Karpas-422 (cell line): Measurements from ENCODE around the gene TMEM179. TPM values are rescaled to one million over a fixed set of nuclear protein-coding genes. Genes with fewer than 3 reads are reported as not detected.

Source experiments
- DNase-seq: peaks from one replicate; pipeline ENCODE4 v3.0.0-alpha.2; 2015
- H2AFZ ChIP-seq: fragments of 200-600 bp; sonication (generic); 2 replicates; pipeline ENCODE4 v1.6.1; 2014; ENCODE audit warnings: antibody characterized with exemption, low read length, mixed read lengths
- H3K27ac ChIP-seq: fragments of 200-600 bp; sonication (generic); 2 replicates; pipeline ENCODE4 v1.5.1; 2014; ENCODE audit warnings: mild to moderate bottlenecking, low read length, moderate library complexity
- H3K27me3 ChIP-seq: fragments of 200-600 bp; sonication (generic); 2 replicates; pipeline ENCODE4 v1.6.1; 2014; ENCODE audit warnings: low read length, mixed read lengths
- H3K36me3 ChIP-seq: fragments of 200-600 bp; sonication (generic); 2 replicates; pipeline ENCODE4 v1.6.1; 2014; ENCODE audit warnings: low read length, mixed read lengths; ENCODE audit not compliant: insufficient read depth
- H3K4me1 ChIP-seq: fragments of 200-600 bp; sonication (generic); 2 replicates; pipeline ENCODE4 v1.6.1; 2014; ENCODE audit warnings: mild to moderate bottlenecking, low read length, mixed read lengths
- H3K4me2 ChIP-seq: fragments of 200-600 bp; sonication (generic); 2 replicates; pipeline ENCODE4 v1.6.1; 2014; ENCODE audit warnings: low read length, low read depth, mild to moderate bottlenecking; ENCODE audit not compliant: poor library complexity, severe bottlenecking
- H3K4me3 ChIP-seq: fragments of 200-600 bp; sonication (generic); 2 replicates; pipeline ENCODE4 v1.5.1; 2014; ENCODE audit warnings: mild to moderate bottlenecking, antibody characterized with exemption, low read length, mixed read lengths
- H3K79me2 ChIP-seq: fragments of 200-600 bp; sonication (generic); 2 replicates; pipeline ENCODE4 v1.6.1; 2014; ENCODE audit warnings: mild to moderate bottlenecking, low read length, mixed read lengths
- H3K9ac ChIP-seq: fragments of 200-600 bp; sonication (generic); 2 replicates; pipeline ENCODE4 v1.6.0; 2014; ENCODE audit warnings: low read length
- H3K9me2 ChIP-seq: fragments of 200-600 bp; sonication (generic), shearing (Covaris generic); replicated peaks from 2 replicates; pipeline ENCODE4 v1.6.0; 2014; ENCODE audit warnings: mild to moderate bottlenecking, low read length, moderate library complexity; ENCODE audit not compliant: insufficient read depth
- H3K9me3 ChIP-seq: fragments of 300-700, 200-600 bp; sonication (generic); 2 replicates; pipeline ENCODE4 v1.6.1; 2014; ENCODE audit warnings: low read length, mixed read lengths
- H4K20me1 ChIP-seq: fragments of 200-600 bp; sonication (generic); 2 replicates; pipeline ENCODE4 v1.6.1; 2014; ENCODE audit warnings: mild to moderate bottlenecking, antibody characterized with exemption, low read length, low read depth; ENCODE audit not compliant: insufficient read depth
- total RNA-seq: library from RNA; depleted of rRNA; stranded (reverse); fragments of >200 nt; shearing (Covaris generic); gene quantifications from 2 replicates; pipeline ENCODE4 v1.2.3, GENCODE V29; 2014; ENCODE audit warnings: low replicate concordance

The TMEM179 gene
- total RNA-seq, 1 experiment from 2014 or later = not detected

GRCh38 chr14:104572024-104572626 lies 32.4 kb downstream of the TMEM179 start:
- H3K36me3 ChIP-seq = no peaks in the 10 kb centered on the region
- no peak overlapping the region for H3K27ac ChIP-seq
- H3K4me2 ChIP-seq = no peak overlapping the region
- H2AFZ ChIP-seq = no peak overlapping the region
- H3K9me2 ChIP-seq = no peaks in the 10 kb centered on the region
- no peak overlapping the region for H3K9ac ChIP-seq
- H3K79me2 ChIP-seq = no peaks in the 10 kb centered on the region
- H4K20me1 ChIP-seq = no peaks in the 10 kb centered on the region; the same call in 1 of the 2 replicates
- H3K27me3 ChIP-seq = no peaks in the 10 kb centered on the region
- H3K4me1 ChIP-seq = no peaks in the 10 kb centered on the region
- H3K9me3 ChIP-seq = no peaks in the 10 kb centered on the region
- no peak for DNase-seq
- no peak overlapping the region for H3K4me3 ChIP-seq

GRCh38 chr14:104571246-104571645 lies 33.3 kb downstream of the TMEM179 start:
- Histone ChIP-seq H3K9me2 (no peaks in the 10 kb centered on the region), H3K9me3 (no peaks in the 10 kb centered on the region), H3K36me3 (no peaks in the 10 kb centered on the region), H3K4me2 (no peak overlapping the region), H3K27me3 (no peaks in the 10 kb centered on the region), H3K79me2 (no peaks in the 10 kb centered on the region), H3K9ac (no peak overlapping the region), H3K4me3 (no peak overlapping the region), H4K20me1 (no peaks in the 10 kb centered on the region; the same call in 1 of the 2 replicates), H2AFZ (no peak overlapping the region), H3K27ac (no peak overlapping the region), H3K4me1 (no peaks in the 10 kb centered on the region)
- DNase-seq = no peak

GRCh38 chr14:104569435-104569834 lies 35.1 kb downstream of the TMEM179 start:
- Histone ChIP-seq H3K4me3 (no peak overlapping the region), H3K9me3 (no peaks in the 10 kb centered on the region), H3K36me3 (no peaks in the 10 kb centered on the region), H3K79me2 (no peaks in the 10 kb centered on the region), H4K20me1 (no peaks in the 10 kb centered on the region; the same call in 1 of the 2 replicates), H3K4me2 (no peak overlapping the region), H3K4me1 (peaks cover 11% of the 10 kb centered on the region), H3K9me2 (no peaks in the 10 kb centered on the region), H3K9ac (no peak overlapping the region), H3K27ac (no peak overlapping the region), H3K27me3 (no peaks in the 10 kb centered on the region), H2AFZ (no peak overlapping the region)
- DNase-seq = no peak

- no peaks in the 10 kb centered on the region for H3K27me3 ChIP-seq
- H3K36me3 ChIP-seq = no peaks in the 10 kb centered on the region
- no peak overlapping the region for H3K4me2 ChIP-seq
These were observed 36.0 kb downstream of the TMEM179 start for GRCh38 chr14:104568620-104569019.

GRCh38 chr14:104567957-104568225 lies 36.7 kb downstream of the TMEM179 start:
- Histone ChIP-seq H3K9me2 (no peaks in the 10 kb centered on the region), H3K79me2 (no peaks in the 10 kb centered on the region), H3K4me2 (no peak overlapping the region), H3K27ac (no peak overlapping the region), H3K27me3 (no peaks in the 10 kb centered on the region), H2AFZ (no peak overlapping the region), H4K20me1 (no peaks in the 10 kb centered on the region; the same call in 1 of the 2 replicates), H3K4me3 (no peak overlapping the region), H3K9me3 (no peaks in the 10 kb centered on the region), H3K4me1 (peaks cover 26% of the 10 kb centered on the region), H3K9ac (no peak overlapping the region), H3K36me3 (no peaks in the 10 kb centered on the region)
- no peak for DNase-seq

More at GRCh38 chr14:104568620-104569019, 36.0 kb downstream of the TMEM179 start:
- no peak overlapping the region for H3K27ac ChIP-seq
- no peak overlapping the region for H3K4me3 ChIP-seq
- no peaks in the 10 kb centered on the region for H3K9me3 ChIP-seq
- H3K79me2 ChIP-seq = no peaks in the 10 kb centered on the region
- H2AFZ ChIP-seq = no peak overlapping the region
- peaks cover 19% of the 10 kb centered on the region for H3K4me1 ChIP-seq
- H4K20me1 ChIP-seq = no peaks in the 10 kb centered on the region; the same call in 1 of the 2 replicates
- no peaks in the 10 kb centered on the region for H3K9me2 ChIP-seq
- no peak for DNase-seq
- no peak overlapping the region for H3K9ac ChIP-seq

- peaks cover 30% of the 10 kb centered on the region for H3K4me1 ChIP-seq
- H3K27me3 ChIP-seq = no peaks in the 10 kb centered on the region
- no peaks in the 10 kb centered on the region for H3K9me3 ChIP-seq
- no peaks in the 10 kb centered on the region for H3K79me2 ChIP-seq
- H3K9me2 ChIP-seq = no peaks in the 10 kb centered on the region
- no peak for DNase-seq
- no peak overlapping the region for H2AFZ ChIP-seq
- no peak overlapping the region for H3K4me2 ChIP-seq
- H3K36me3 ChIP-seq = no peaks in the 10 kb centered on the region
- no peak overlapping the region for H3K4me3 ChIP-seq
- H3K9ac ChIP-seq = no peak overlapping the region
- no peak overlapping the region for H3K27ac ChIP-seq
- H4K20me1 ChIP-seq = no peaks in the 10 kb centered on the region; the same call in 1 of the 2 replicates
These were observed 37.2 kb downstream of the TMEM179 start for GRCh38 chr14:104567141-104567956.

- Histone ChIP-seq H3K4me1 (peaks cover 54% of the 10 kb centered on the region), H3K36me3 (no peaks in the 10 kb centered on the region), H3K27ac (no peak overlapping the region), H3K9me3 (no peaks in the 10 kb centered on the region), H3K9ac (no peak overlapping the region), H3K9me2 (no peaks in the 10 kb centered on the region), H2AFZ (no peak overlapping the region), H3K4me3 (no peak overlapping the region), H3K79me2 (no peaks in the 10 kb centered on the region), H3K4me2 (no peak overlapping the region), H4K20me1 (no peaks in the 10 kb centered on the region; the same call in 1 of the 2 replicates), H3K27me3 (no peaks in the 10 kb centered on the region)
- DNase-seq = no peak
These were observed 39.6 kb downstream of the TMEM179 start for GRCh38 chr14:104564744-104565679.
